ENCODE data around the gene AGXT.

GRCh38 chr2:240877460-240878340 is 9.1 kb downstream of the AGXT start:
- TF ChIP-seq CTCF (IDR thresholded peaks at IDR 0.05; ENCODE audit: insufficient read depth, low read length), result no peak
- TF ChIP-seq SPI1 (IDR thresholded peaks at IDR 0.05; ENCODE audit: borderline replicate concordance, low read depth), result no peak
- TF ChIP-seq GABPA (IDR thresholded peaks at IDR 0.05; ENCODE audit: low read depth), result no peak
